Measurements from ENCODE around the gene RCC1.
"Not testable (repeated sequence)": the region's sequence is repeated elsewhere in the genome, so short reads cannot be mapped to it uniquely, and the experiment has no call there.

- not testable (repeated sequence) for TF ChIP-seq ISL1 (CRISPR knock-in tag; IDR thresholded peaks at IDR 0.05); ZNF8 (CRISPR knock-in tag; IDR thresholded peaks at IDR 0.05); RARB (CRISPR knock-in tag; IDR thresholded peaks at IDR 0.05); TCF4 (CRISPR knock-in tag; IDR thresholded peaks at IDR 0.05; ENCODE audit: borderline replicate concordance); ZFP30 (CRISPR knock-in tag; IDR thresholded peaks at IDR 0.05); ZNF565 (CRISPR knock-in tag; conservative IDR thresholded peaks at IDR 0.05; ENCODE audit: low read depth); ZNF70 (CRISPR knock-in tag; IDR thresholded peaks at IDR 0.05); PATZ1 (CRISPR knock-in tag; IDR thresholded peaks at IDR 0.05; ENCODE audit: borderline replicate concordance)
These were observed 35.7 kb downstream of the RCC1 start for GRCh38 chr1:28541414-28542015.
